Rectal smooth muscle tissue (tissue), 1 donor: ENCODE measurements around the gene CHAMP1.

Source experiments
- H3K27ac ChIP-seq: one replicate; pipeline ENCODE4 v1.7.0; 2013; ENCODE audit warnings: low read depth, low read length, inconsistent platforms
- H3K27me3 ChIP-seq: one replicate; pipeline ENCODE4 v1.7.0; 2013; ENCODE audit warnings: low read length; ENCODE audit not compliant: control insufficient read depth, insufficient read depth
- H3K36me3 ChIP-seq: one replicate; pipeline ENCODE4 v1.7.0; 2013; ENCODE audit warnings: low read length; ENCODE audit not compliant: control insufficient read depth, insufficient read depth
- H3K4me1 ChIP-seq: one replicate; pipeline ENCODE4 v1.7.0; 2013; ENCODE audit warnings: low read length; ENCODE audit not compliant: control insufficient read depth, insufficient read depth
- H3K4me3 ChIP-seq: one replicate; pipeline ENCODE4 v1.7.0; 2013; ENCODE audit warnings: low read length
- H3K9ac ChIP-seq: one replicate; pipeline ENCODE4 v1.7.0; 2013; ENCODE audit warnings: low read length

Gene CHAMP1

GRCh38 chr13:114314074-114314912 lies at the start of gene CHAMP1:
Gene CHAMP1, plus strand, starts transcription at chr13:114314503. Its CDS starts 9,340 bp downstream, at chr13:114323843.
- peak within 1 kb of the TSS; percentile 74 for H3K27ac ChIP-seq

GRCh38 chr13:114264886-114265611 lies 49.3 kb upstream of the CHAMP1 start:
- no peak overlapping the region for H3K9ac ChIP-seq
- H3K27me3 ChIP-seq: no peaks in the 10 kb centered on the region
- no peaks in the 10 kb centered on the region for H3K4me1 ChIP-seq
- no peak overlapping the region for H3K27ac ChIP-seq
- peaks cover 51% of the 10 kb centered on the region for H3K36me3 ChIP-seq
- no peak overlapping the region for H3K4me3 ChIP-seq

More at GRCh38 chr13:114314074-114314912, at the start of gene CHAMP1:
- H3K4me3 ChIP-seq: peak within 1 kb of the TSS; percentile 83
- H3K9ac ChIP-seq: peak within 1 kb of the TSS; percentile 77
- H3K27me3 ChIP-seq: no peaks in the 10 kb centered on the region
- peaks cover 15% of the 10 kb centered on the region for H3K4me1 ChIP-seq
- no peaks in the 10 kb centered on the region for H3K36me3 ChIP-seq

GRCh38 chr13:114266241-114266640 lies 48.1 kb upstream of the CHAMP1 start:
- peaks cover 42% of the 10 kb centered on the region for H3K36me3 ChIP-seq

GRCh38 chr13:114268344-114269280 lies 45.7 kb upstream of the CHAMP1 start:
- no peak overlapping the region for H3K4me3 ChIP-seq
- H3K36me3 ChIP-seq: peaks cover 38% of the 10 kb centered on the region
- H3K4me1 ChIP-seq: no peaks in the 10 kb centered on the region
- no peak overlapping the region for H3K9ac ChIP-seq
- H3K27ac ChIP-seq: no peak overlapping the region
- H3K27me3 ChIP-seq: no peaks in the 10 kb centered on the region

More at GRCh38 chr13:114266241-114266640, 48.1 kb upstream of the CHAMP1 start:
- Histone ChIP-seq H3K4me3 (no peak overlapping the region), H3K9ac (no peak overlapping the region), H3K27ac (no peak overlapping the region), H3K4me1 (no peaks in the 10 kb centered on the region), H3K27me3 (no peaks in the 10 kb centered on the region)

- peaks cover 36% of the 10 kb centered on the region for H3K36me3 ChIP-seq
- H3K27me3 ChIP-seq: no peaks in the 10 kb centered on the region
- no peak overlapping the region for H3K4me3 ChIP-seq
- no peak overlapping the region for H3K27ac ChIP-seq
- no peak overlapping the region for H3K9ac ChIP-seq
- no peaks in the 10 kb centered on the region for H3K4me1 ChIP-seq
Observed at GRCh38 chr13:114269281-114269770, 45.0 kb upstream of the CHAMP1 start.

GRCh38 chr13:114272977-114273376 lies 41.3 kb upstream of the CHAMP1 start:
- H3K4me3 ChIP-seq: no peak overlapping the region
- peaks cover 21% of the 10 kb centered on the region for H3K36me3 ChIP-seq
- no peak overlapping the region for H3K27ac ChIP-seq
- H3K4me1 ChIP-seq: no peaks in the 10 kb centered on the region
- no peaks in the 10 kb centered on the region for H3K27me3 ChIP-seq
- no peak overlapping the region for H3K9ac ChIP-seq

- Histone ChIP-seq H3K4me1 (no peaks in the 10 kb centered on the region), H3K9ac (no peak overlapping the region), H3K27me3 (no peaks in the 10 kb centered on the region), H3K36me3 (peaks cover 9% of the 10 kb centered on the region), H3K4me3 (no peak overlapping the region), H3K27ac (no peak overlapping the region)
Observed at GRCh38 chr13:114275304-114275703, 39.0 kb upstream of the CHAMP1 start.

- Histone ChIP-seq H3K9ac (no peak overlapping the region), H3K36me3 (peaks cover 2% of the 10 kb centered on the region), H3K27ac (no peak overlapping the region), H3K4me1 (peaks cover 14% of the 10 kb centered on the region), H3K27me3 (no peaks in the 10 kb centered on the region), H3K4me3 (no peak overlapping the region)
Observed at GRCh38 chr13:114279146-114279545, 35.2 kb upstream of the CHAMP1 start.

GRCh38 chr13:114279758-114280355 lies 34.4 kb upstream of the CHAMP1 start:
- peaks cover 14% of the 10 kb centered on the region for H3K4me1 ChIP-seq
- peaks cover 2% of the 10 kb centered on the region for H3K36me3 ChIP-seq
- H3K27ac ChIP-seq: no peak overlapping the region
- no peak overlapping the region for H3K9ac ChIP-seq
- H3K4me3 ChIP-seq: no peak overlapping the region
- H3K27me3 ChIP-seq: no peaks in the 10 kb centered on the region

- peaks cover 2% of the 10 kb centered on the region for H3K36me3 ChIP-seq
- H3K4me1 ChIP-seq: peaks cover 14% of the 10 kb centered on the region
- peak within 1 kb of the TSS; percentile 97 for H3K27ac ChIP-seq
- H3K27me3 ChIP-seq: no peaks in the 10 kb centered on the region
- H3K4me3 ChIP-seq: peak within 1 kb of the TSS; percentile 83
- H3K9ac ChIP-seq: peak within 1 kb of the TSS; percentile 78
Observed at GRCh38 chr13:114281351-114282040, 32.8 kb upstream of the CHAMP1 start, which contains the start of gene UPF3A. Gene UPF3A, plus strand, starts transcription at chr13:114281601. Its CDS starts 39 bp downstream, at chr13:114281640.

- Histone ChIP-seq H3K4me1 (peaks cover 14% of the 10 kb centered on the region), H3K27me3 (no peaks in the 10 kb centered on the region), H3K27ac (peak overlapping the region; percentile 83), H3K36me3 (peaks cover 9% of the 10 kb centered on the region), H3K4me3 (peak overlapping the region; percentile 79), H3K9ac (peak overlapping the region; percentile 67)
Observed at GRCh38 chr13:114282041-114282670, 32.1 kb upstream of the CHAMP1 start.
